ENCODE measurements around the gene NKIRAS2.
"Not testable (repeated sequence)": the region's sequence is repeated elsewhere in the genome, so short reads cannot be mapped to it uniquely, and the experiment has no call there.

The NKIRAS2 gene

DNA sequence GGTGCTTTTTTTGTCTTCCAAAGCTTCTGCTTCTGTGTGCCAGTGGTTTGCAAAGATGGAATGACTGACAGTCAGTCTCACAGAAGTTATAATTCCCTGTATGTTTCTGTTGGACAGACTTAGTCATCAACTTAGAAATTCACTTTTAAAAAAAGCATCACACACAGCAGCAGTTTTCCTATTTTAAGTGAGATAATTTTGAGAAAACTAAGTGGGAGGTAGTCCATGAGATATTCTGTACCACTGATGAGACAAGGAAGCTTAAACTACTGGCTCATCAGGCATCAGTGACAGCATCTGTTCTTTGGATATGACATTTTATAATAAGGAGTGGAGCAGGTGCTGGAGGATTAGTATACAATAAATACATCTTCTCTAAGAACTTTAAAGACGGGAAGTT is 33.3 kb upstream of the NKIRAS2 start:
- Mint-ChIP-seq H3K27ac (peak overlapping the region; percentile 44), H3K36me3 (peaks cover 77% of the 10 kb centered on the region)

DNA sequence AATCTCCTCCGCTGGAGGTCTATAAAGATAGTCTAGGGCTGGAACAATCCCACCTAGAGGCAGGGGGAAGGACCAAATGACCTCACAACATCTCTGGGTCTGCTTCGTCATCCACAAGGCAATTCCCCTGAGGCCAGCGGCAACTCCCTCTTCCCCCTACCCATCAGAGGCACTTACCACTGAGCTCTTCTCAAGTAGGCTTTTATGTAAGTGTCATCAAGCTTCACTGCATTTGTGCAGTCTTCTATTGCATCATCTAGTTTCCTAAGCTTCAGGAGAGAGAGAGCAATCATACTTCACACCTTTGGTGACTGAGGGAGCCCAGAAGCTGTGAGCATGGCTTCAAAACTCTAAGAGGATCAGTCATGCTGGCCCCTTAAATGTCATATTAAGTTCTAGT is 32.2 kb upstream of the NKIRAS2 start:
- H3K27me3 Mint-ChIP-seq = no peaks in the 10 kb centered on the region
- H3K4me1 Mint-ChIP-seq = peaks cover 22% of the 10 kb centered on the region
- peaks cover 72% of the 10 kb centered on the region for H3K36me3 Mint-ChIP-seq
- H3K4me3 Mint-ChIP-seq = no peak overlapping the region
- ATAC-seq = no peak
- peak overlapping the region; percentile 44 for H3K27ac Mint-ChIP-seq
- no peaks in the 10 kb centered on the region for H3K9me3 Mint-ChIP-seq

More for the DNA sequence above, 33.3 kb upstream of the NKIRAS2 start:
- H3K4me1 Mint-ChIP-seq = peaks cover 27% of the 10 kb centered on the region
- H3K4me3 Mint-ChIP-seq = no peak overlapping the region
- ATAC-seq = no peak
- no peaks in the 10 kb centered on the region for H3K27me3 Mint-ChIP-seq
- H3K9me3 Mint-ChIP-seq = no peaks in the 10 kb centered on the region

DNA sequence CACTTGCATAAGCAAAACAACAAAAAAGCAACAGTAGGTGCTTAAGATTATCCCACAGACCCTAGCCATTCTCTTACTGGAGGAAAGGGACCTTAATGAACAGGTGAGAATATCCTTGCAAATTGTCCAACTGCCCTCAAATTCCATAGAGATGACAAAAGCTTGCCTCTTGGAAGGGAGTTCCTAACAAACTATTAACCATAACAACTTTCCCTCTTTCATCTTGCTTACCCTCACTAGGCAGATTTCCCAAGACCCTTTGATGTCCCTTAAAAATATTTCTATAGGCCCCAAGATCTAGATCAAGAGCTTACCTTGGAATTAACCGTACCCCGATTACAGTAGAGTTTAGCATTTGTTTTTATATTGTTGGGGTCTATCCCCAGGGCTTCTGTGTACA is 31.5 kb upstream of the NKIRAS2 start:
- Mint-ChIP-seq H3K9me3 (no peaks in the 10 kb centered on the region), H3K4me3 (no peak overlapping the region), H3K36me3 (peaks cover 77% of the 10 kb centered on the region), H3K27ac (peak overlapping the region; percentile 48), H3K4me1 (peaks cover 22% of the 10 kb centered on the region), H3K27me3 (no peaks in the 10 kb centered on the region)
- no peak for ATAC-seq

DNA sequence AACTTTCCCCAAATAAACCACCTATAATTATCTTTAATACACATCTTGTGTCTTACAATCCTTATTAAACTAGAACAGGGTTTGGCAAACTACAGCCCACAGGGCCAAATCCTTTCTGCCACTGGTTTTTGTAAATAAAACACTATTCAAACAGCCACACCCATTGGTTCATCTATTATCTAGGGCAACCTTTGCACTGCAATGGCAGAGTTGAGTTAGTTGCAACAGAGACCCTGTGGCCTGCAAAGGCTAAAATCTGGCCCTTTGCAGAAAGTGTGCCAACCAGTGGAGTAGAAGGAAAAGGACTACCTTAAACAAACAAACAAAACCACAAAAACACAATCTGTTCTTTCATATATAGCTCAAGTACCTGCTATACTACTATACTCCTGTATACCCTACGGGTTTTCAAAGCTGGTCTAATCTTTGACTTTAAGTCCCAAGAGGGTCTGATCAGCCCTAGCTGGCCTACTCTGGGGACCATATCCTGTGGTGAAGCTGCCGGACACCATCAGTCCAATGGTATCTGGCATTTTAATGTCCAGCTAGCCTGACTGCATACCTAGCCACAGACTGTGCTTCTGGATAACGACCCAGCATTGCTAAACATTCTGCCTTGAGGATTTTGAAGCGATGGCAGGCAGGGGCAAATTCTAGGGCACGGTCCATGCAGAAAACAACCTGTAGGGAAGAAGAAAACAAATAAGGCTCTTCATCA is 30.0 kb upstream of the NKIRAS2 start:
- H3K27me3 Mint-ChIP-seq = no peaks in the 10 kb centered on the region
- no peak for ATAC-seq
- no peak overlapping the region for H3K4me3 Mint-ChIP-seq
- H3K36me3 Mint-ChIP-seq = peaks cover 63% of the 10 kb centered on the region
- no peaks in the 10 kb centered on the region for H3K9me3 Mint-ChIP-seq
- no peak overlapping the region for H3K27ac Mint-ChIP-seq
- H3K4me1 Mint-ChIP-seq = peaks cover 15% of the 10 kb centered on the region

DNA sequence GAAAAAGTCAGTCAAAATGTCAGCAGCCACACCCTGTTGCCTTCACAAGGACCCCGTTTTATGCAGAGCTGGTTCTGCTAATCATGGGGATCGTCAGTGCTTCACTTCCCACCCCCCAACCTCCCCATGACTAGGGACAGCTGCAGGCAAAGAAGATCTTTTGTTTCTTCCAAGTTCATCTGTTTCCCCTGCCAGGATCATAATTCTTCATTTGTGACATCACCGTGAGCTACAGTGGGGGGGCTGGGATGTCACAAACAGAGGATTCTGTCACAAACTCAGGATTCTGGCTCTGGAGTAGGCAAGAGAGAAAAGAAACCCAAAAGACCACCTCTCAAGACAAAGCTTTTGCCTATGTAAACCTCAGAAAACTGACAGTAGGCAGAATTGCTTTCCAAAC is 27.3 kb upstream of the NKIRAS2 start:
- Mint-ChIP-seq H3K27ac (no peak overlapping the region), H3K4me1 (peaks cover 27% of the 10 kb centered on the region), H3K4me3 (no peak overlapping the region), H3K27me3 (no peaks in the 10 kb centered on the region), H3K36me3 (peaks cover 59% of the 10 kb centered on the region), H3K9me3 (no peaks in the 10 kb centered on the region)
- ATAC-seq = no peak

DNA sequence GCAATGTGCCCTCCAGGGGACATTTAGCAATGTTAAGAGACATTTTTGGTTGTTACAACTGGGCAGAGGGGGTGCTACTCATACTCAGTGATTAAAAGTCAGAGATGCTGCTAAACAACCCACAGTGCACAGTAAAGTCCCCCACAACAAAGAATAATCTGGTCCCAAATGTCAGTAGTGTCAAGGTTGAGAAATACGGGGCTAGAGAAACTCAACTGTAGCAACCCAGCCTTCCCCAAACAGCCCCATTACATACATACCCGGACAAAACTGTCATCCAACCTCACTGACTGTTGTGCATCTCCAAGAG is 23.1 kb upstream of the NKIRAS2 start:
- Mint-ChIP-seq H3K4me3 (peak overlapping the region; percentile 69), H3K9me3 (no peaks in the 10 kb centered on the region), H3K27me3 (no peaks in the 10 kb centered on the region), H3K27ac (peak overlapping the region; percentile 87), H3K4me1 (peaks cover 17% of the 10 kb centered on the region), H3K36me3 (peaks cover 47% of the 10 kb centered on the region)
- peak; percentile 26 for ATAC-seq

DNA sequence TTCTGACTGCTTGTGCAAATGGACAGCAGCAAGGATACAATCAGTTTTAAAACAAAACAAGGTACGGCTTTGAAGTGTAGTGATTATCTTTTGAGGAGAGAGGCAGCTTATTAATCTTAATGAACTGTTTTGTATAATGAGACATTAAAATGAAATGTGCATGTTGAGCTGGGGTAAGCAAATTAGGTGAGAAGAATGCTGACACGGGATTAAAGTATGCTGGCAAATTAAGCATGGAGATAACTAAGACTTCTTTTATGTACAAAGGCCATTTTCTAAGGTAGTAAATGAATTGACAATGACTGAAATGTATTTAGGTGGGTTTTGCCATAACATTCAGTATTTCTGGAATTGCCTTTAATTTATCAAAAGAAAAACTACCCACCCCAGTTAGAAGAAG is 21.4 kb upstream of the NKIRAS2 start:
- H3K36me3 Mint-ChIP-seq = peaks cover 51% of the 10 kb centered on the region
- no peaks in the 10 kb centered on the region for H3K9me3 Mint-ChIP-seq
- H3K27ac Mint-ChIP-seq = peak overlapping the region; percentile 87
- H3K4me1 Mint-ChIP-seq = peaks cover 17% of the 10 kb centered on the region
- no peak overlapping the region for H3K4me3 Mint-ChIP-seq
- no peak for ATAC-seq
- no peaks in the 10 kb centered on the region for H3K27me3 Mint-ChIP-seq

DNA sequence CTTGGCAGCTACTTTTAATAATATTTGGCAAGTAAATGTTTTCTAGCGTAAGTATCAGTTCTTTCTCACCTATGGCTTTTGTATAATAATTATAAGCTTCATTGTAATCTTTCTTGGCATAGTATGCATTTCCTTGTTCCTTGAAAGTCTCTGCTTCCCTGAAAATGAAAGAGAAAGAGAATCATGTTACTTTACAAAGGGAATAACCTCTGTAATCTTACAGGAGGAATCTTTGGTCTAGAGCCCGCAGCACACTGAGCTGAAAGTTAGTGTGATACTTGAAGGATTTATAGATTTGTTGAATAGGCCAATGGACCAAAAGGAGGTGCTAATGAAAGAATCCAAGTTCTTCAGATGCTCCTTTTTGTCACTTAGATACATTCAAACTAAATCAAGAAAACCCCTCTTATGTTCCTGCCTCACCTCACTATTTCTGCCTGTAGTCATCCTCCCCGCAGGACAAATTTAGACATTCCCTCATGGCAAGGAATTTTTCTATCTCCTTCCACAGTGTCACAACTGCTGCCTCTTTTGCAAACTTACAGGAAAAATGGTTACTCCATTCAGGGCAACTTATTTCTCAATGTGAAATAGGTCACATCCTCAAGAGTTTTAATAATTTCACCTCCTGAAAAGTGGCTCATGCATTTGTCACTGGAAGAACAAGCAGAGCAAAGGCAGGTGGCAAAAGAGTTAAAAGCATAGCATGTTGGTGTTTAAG is 19.3 kb upstream of the NKIRAS2 start:
- H3K36me3 Mint-ChIP-seq = peaks cover 51% of the 10 kb centered on the region
- no peak for ATAC-seq
- H3K4me1 Mint-ChIP-seq = peaks cover 24% of the 10 kb centered on the region

DNA sequence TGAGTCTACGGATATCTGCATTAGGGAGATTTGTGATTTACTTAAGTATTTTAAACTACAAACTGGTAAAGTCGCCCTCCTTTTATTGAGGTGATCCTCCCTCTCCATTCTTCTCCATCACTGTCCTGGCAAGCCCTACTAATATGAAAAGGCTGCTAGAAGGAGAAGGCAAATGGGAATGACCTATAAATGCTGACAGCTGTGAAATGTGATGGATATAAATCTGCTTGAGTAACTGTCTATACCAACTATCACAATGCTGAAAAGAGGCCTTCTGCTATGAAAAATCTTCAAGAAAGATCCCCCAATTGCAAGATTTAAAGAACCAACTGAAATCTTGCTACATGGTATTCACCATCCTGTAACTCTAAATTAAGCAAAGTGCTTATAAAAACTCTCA is 18.2 kb upstream of the NKIRAS2 start:
- no peak for ATAC-seq
- peaks cover 40% of the 10 kb centered on the region for H3K36me3 Mint-ChIP-seq

More for the DNA sequence above, 19.3 kb upstream of the NKIRAS2 start:
- Mint-ChIP-seq H3K27ac (peak overlapping the region; percentile 52), H3K27me3 (no peaks in the 10 kb centered on the region), H3K9me3 (no peaks in the 10 kb centered on the region), H3K4me3 (no peak overlapping the region)

DNA sequence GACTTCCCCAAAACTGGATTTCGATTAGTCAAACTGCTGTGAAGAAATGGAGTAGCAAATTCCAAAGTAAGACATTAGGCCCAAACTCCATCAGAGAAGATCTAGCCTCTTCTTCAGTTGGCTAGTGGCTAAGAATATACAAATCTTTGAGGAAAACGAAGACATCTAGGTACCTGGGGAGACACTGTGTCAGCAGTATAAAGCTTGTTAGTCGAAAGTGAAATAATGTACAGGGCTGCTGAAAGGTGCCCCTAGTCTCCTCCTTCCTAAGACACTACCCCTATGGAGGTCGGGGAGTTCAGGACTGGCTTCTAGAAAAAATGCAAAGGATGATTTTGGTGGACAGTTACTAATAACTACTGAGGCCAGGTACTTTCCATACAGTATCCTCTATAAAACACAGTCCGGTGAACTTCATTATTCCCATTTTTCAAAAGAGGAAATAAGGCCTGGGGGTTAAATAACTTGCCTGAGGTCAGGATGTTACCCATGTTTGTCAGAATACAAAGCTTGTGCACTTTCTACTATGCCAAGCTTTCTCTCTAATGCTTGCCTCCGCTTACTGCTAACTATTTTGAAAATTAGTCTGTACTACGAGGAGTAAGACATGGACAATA is 17.6 kb upstream of the NKIRAS2 start:
- Mint-ChIP-seq H3K27ac (no peak overlapping the region), H3K4me3 (no peak overlapping the region), H3K36me3 (peaks cover 39% of the 10 kb centered on the region), H3K9me3 (no peaks in the 10 kb centered on the region), H3K27me3 (no peaks in the 10 kb centered on the region), H3K4me1 (peaks cover 12% of the 10 kb centered on the region)
- ATAC-seq = no peak

More for the DNA sequence above, 18.2 kb upstream of the NKIRAS2 start:
- Mint-ChIP-seq H3K9me3 (no peaks in the 10 kb centered on the region), H3K4me1 (peaks cover 13% of the 10 kb centered on the region), H3K4me3 (no peak overlapping the region), H3K27me3 (no peaks in the 10 kb centered on the region), H3K27ac (no peak overlapping the region)

DNA sequence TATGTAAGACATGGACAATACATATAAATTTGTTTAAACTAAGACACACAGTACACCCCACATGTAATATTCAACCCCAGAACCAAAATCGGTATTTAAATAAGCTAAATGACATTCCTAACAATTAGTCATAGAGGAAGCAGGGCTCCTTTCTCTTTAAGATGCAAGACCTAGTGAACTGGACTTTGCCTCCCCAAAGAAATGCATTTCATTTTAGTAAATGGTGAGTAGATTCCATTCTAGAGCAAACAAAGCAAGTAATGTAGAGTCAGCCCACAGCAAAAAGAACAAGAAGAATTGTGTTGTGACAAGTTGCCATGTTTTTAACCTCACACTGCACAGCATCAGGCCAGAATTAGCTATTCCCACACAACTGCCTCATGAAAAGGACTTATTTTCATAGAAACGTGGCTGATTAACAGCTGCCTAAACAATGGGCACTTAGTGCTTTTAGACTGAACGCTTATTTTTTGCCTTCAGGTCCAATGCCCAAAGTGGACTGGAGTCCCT is 17.0 kb upstream of the NKIRAS2 start:
- Mint-ChIP-seq H3K9me3 (no peaks in the 10 kb centered on the region), H3K27ac (no peak overlapping the region), H3K4me1 (peaks cover 13% of the 10 kb centered on the region), H3K36me3 (peaks cover 40% of the 10 kb centered on the region), H3K27me3 (no peaks in the 10 kb centered on the region), H3K4me3 (no peak overlapping the region)
- no peak for ATAC-seq

DNA sequence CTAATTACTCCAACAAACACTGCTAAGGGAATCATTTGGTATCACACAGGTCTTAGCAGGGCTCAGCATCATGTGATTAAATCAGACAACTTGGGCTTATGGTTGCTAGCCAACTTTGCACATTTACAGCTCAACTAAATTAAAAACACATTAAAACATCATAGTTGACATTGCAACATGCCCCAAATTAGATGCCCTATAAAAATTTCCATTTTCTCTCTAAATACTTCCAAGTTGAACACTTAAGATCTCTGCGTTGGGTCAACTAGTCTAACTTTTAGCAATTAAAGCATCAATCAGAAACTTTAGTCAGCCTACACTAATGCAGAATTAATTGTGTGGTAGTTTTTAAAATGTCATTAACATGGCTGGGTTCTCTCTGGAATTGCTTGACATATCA is 14.7 kb upstream of the NKIRAS2 start:
- H3K9me3 Mint-ChIP-seq = no peaks in the 10 kb centered on the region
- no peaks in the 10 kb centered on the region for H3K27me3 Mint-ChIP-seq
- H3K27ac Mint-ChIP-seq = no peak overlapping the region
- peaks cover 27% of the 10 kb centered on the region for H3K4me1 Mint-ChIP-seq
- H3K36me3 Mint-ChIP-seq = peaks cover 35% of the 10 kb centered on the region
- ATAC-seq = no peak
- no peak overlapping the region for H3K4me3 Mint-ChIP-seq

DNA sequence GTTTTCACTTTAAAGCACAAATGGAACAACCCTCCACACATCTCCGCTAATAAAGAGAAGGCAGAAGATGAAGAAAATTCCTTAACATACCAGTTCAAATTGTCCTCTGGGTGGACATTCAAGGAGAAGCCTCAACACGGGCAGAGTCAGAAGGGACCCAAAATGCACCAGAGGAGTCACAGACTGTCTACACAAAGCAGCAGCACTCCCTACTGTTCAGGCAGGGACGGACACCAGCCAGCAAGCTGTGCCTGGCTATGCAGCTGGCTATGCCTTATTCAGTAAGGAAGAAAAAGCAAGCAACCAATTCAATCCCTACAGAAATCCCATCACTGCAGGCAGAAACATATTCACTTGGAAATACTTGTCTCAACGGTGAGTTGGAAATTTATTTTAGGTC is 10.7 kb upstream of the NKIRAS2 start:
- Mint-ChIP-seq H3K4me3 (no peak overlapping the region), H3K36me3 (peaks cover 14% of the 10 kb centered on the region), H3K27ac (no peak overlapping the region), H3K9me3 (no peaks in the 10 kb centered on the region), H3K27me3 (no peaks in the 10 kb centered on the region), H3K4me1 (peaks cover 63% of the 10 kb centered on the region)
- ATAC-seq = no peak

DNA sequence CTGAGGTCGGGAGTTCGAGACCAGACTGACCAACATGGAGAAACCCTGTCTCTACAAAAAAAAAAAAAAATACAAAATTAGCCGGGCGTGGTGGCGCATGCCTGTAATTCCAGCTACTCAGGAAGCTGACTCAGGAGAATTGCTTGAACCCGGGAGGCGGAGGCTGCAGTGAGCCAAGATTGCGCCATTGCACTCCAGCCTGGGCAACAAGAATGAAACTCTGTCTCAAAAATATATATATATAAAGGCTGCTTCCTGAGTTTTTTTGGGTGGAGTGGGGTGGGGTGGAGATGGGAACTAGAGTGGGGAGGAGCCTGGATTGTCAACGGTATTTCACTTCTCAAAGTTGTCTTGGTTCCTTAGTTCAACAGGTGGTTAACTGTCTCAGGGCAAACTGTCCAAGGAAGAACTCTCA is 9.6 kb upstream of the NKIRAS2 start:
- H3K27ac Mint-ChIP-seq, H3K4me3 Mint-ChIP-seq, H3K9me3 Mint-ChIP-seq, ATAC-seq, H3K27me3 Mint-ChIP-seq: not testable (repeated sequence)
- Mint-ChIP-seq H3K4me1 (peaks cover 64% of the 10 kb centered on the region), H3K36me3 (peaks cover 14% of the 10 kb centered on the region)

DNA sequence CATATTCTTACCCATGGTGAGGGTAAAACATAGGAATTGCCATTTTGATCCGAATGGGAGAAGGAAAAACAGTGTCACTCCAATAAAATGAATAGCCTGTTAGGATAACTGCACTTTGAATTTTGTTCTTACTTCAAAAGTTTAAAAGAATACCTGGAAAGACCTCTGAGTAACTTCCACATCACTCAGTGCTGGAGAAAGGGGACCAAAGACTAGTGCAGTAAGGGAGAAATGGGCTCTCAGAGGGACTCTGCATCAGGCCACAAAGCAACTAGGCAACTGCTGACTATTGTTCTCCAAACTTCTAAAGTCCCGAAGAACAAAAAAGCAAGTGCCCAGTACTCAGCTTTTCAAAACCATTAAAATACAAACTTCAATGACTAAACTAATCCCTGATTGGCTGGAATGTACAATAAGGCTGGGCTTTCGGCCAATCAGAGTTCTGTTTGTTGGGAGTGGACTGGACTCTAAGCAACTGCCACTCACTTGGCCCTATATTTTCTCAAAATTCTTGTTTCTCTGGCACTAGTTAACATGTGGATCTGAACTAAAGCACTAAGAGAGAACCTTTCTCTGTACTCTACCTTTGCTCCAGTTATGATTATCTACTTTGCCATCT is 8.9 kb upstream of the NKIRAS2 start:
- no peaks in the 10 kb centered on the region for H3K9me3 Mint-ChIP-seq
- no peak for ATAC-seq
- no peaks in the 10 kb centered on the region for H3K27me3 Mint-ChIP-seq
- H3K4me3 Mint-ChIP-seq = no peak overlapping the region
- H3K36me3 Mint-ChIP-seq = peaks cover 14% of the 10 kb centered on the region
- H3K4me1 Mint-ChIP-seq = peaks cover 69% of the 10 kb centered on the region
- H3K27ac Mint-ChIP-seq = no peak overlapping the region

All from stimulated activated memory B cell treated with anti-CD40 and anti-IgM and Interleukin-4, amounts not matched to agents 10 μg/mL and 1 μg/mL and 100 μg/mL, for 72 hours (primary cell).